Activated CD4-positive, alpha-beta memory T cell treated with anti-CD3 and anti-CD28 coated beads for 36 hours (primary cell): ENCODE data around the gene UBE2E2. TPM values are rescaled to one million over a fixed set of nuclear protein-coding genes. Genes with fewer than 3 reads are reported as not detected.
"Not testable (repeated sequence)": the region's sequence is repeated elsewhere in the genome, so short reads cannot be mapped to it uniquely, and the experiment has no call there.

Experiments
- CTCF ChIA-PET: fragments of 350-600 bp; sonication (Branson Sonifier 250); formaldehyde crosslinking; loops from one replicate; lab custom pipeline; 2021; ENCODE audit warnings: antibody characterized with exemption, inconsistent platforms; lab: Charles Lee
- POLR2A ChIA-PET: fragments of 350-600 bp; sonication (Branson Sonifier 250); formaldehyde crosslinking; loops from one replicate; lab custom pipeline; 2021; ENCODE audit warnings: antibody characterized with exemption; lab: Charles Lee
- DNase-seq: peaks from one replicate; pipeline ENCODE4 v3.0.0-alpha.2; 2020
- H3K27ac Mint-ChIP-seq: one replicate; pipeline ENCODE4 v1.8.0; 2021; ENCODE audit warnings: mixed read lengths
- H3K27me3 Mint-ChIP-seq: one replicate; pipeline ENCODE4 v1.8.0; 2021; ENCODE audit warnings: mixed read lengths
- H3K36me3 Mint-ChIP-seq: one replicate; pipeline ENCODE4 v1.8.0; 2021; ENCODE audit warnings: mixed read lengths
- H3K4me1 Mint-ChIP-seq: one replicate; pipeline ENCODE4 v1.8.0; 2021; ENCODE audit warnings: low read depth, mixed read lengths
- H3K4me3 Mint-ChIP-seq: one replicate; pipeline ENCODE4 v1.8.0; 2021; ENCODE audit warnings: mild to moderate bottlenecking, mixed read lengths
- H3K9me3 Mint-ChIP-seq: one replicate; pipeline ENCODE4 v1.8.0; 2021; ENCODE audit warnings: mixed read lengths
- intact Hi-C: fragments of 100-400 bp; cut with micrococcal nuclease; formaldehyde crosslinking; loops from one replicate; pipeline ENCODE4 v1.15.1; 2023
- total RNA-seq, 2 experiments: library from RNA; stranded (reverse); gene quantifications; one replicate each; pipeline ENCODE4 v1.2.3, GENCODE V29; 2021

UBE2E2 gene
- total RNA-seq, 2 experiments from 2014 or later: 2.0 to 4.2 TPM

- intact Hi-C loops: no loop called here
Measured at GRCh38 chr3:23607184-23607847, 404.2 kb downstream of the UBE2E2 start.

GRCh38 chr3:23608650-23609049 is 405.5 kb downstream of the UBE2E2 start:
- POLR2A ChIA-PET: no interaction called here
- intact Hi-C loops: no loop called here
- Mint-ChIP-seq H3K4me1 (no peaks in the 10 kb centered on the region), H3K36me3 (no peaks in the 10 kb centered on the region), H3K4me3 (no peak overlapping the region), H3K9me3 (no peaks in the 10 kb centered on the region), H3K27me3 (no peaks in the 10 kb centered on the region), H3K27ac (no peak overlapping the region)
- no peak for DNase-seq
- CTCF ChIA-PET: no interaction called here

More at GRCh38 chr3:23607184-23607847, 404.2 kb downstream of the UBE2E2 start:
- Mint-ChIP-seq H3K27ac (no peak overlapping the region), H3K4me1 (no peaks in the 10 kb centered on the region), H3K36me3 (no peaks in the 10 kb centered on the region), H3K4me3 (no peak overlapping the region), H3K27me3 (no peaks in the 10 kb centered on the region), H3K9me3 (no peaks in the 10 kb centered on the region)
- ChIA-PET POLR2A (no interaction called here), CTCF (no interaction called here)
- DNase-seq: no peak

GRCh38 chr3:23611737-23612295 is 408.7 kb downstream of the UBE2E2 start:
- Mint-ChIP-seq H3K27me3 (no peaks in the 10 kb centered on the region), H3K27ac (no peak overlapping the region), H3K4me3 (no peak overlapping the region), H3K9me3 (no peaks in the 10 kb centered on the region), H3K36me3 (no peaks in the 10 kb centered on the region), H3K4me1 (no peaks in the 10 kb centered on the region)
- CTCF ChIA-PET: no interaction called here
- POLR2A ChIA-PET: no interaction called here
- intact Hi-C loops: no loop called here
- DNase-seq: no peak

GRCh38 chr3:23612296-23612891 is 409.3 kb downstream of the UBE2E2 start:
- ChIA-PET POLR2A (no interaction called here), CTCF (no interaction called here)
- DNase-seq: no peak
- H3K4me3 Mint-ChIP-seq: no peak overlapping the region
- intact Hi-C loops: no loop called here
- H3K9me3 Mint-ChIP-seq: no peaks in the 10 kb centered on the region
- H3K4me1 Mint-ChIP-seq: peaks cover 5% of the 10 kb centered on the region
- no peaks in the 10 kb centered on the region for H3K27me3 Mint-ChIP-seq
- H3K36me3 Mint-ChIP-seq: no peaks in the 10 kb centered on the region
- H3K27ac Mint-ChIP-seq: no peak overlapping the region

- Mint-ChIP-seq H3K27ac (no peak overlapping the region), H3K4me3 (no peak overlapping the region), H3K9me3 (peaks cover 11% of the 10 kb centered on the region), H3K36me3 (no peaks in the 10 kb centered on the region), H3K4me1 (peaks cover 5% of the 10 kb centered on the region), H3K27me3 (no peaks in the 10 kb centered on the region)
- intact Hi-C loops: no loop called here
- CTCF ChIA-PET: interaction anchor here (0.6 to 0.7 kb wide), 2 partner anchors 282 to 469 kb away, joined by 4 read pairs; no protein-coding TSS in a partner anchor
- POLR2A ChIA-PET: interaction anchor here (0.6 kb wide), 1 partner anchor 18 kb away, joined by 4 read pairs; no protein-coding TSS in a partner anchor
- DNase-seq: no peak
Measured at GRCh38 chr3:23615068-23615467, 411.9 kb downstream of the UBE2E2 start.

GRCh38 chr3:23618475-23618874 is 415.3 kb downstream of the UBE2E2 start:
- not testable (repeated sequence) for H3K36me3 Mint-ChIP-seq

GRCh38 chr3:23619705-23620637 is 416.8 kb downstream of the UBE2E2 start:
- no peak overlapping the region for H3K4me3 Mint-ChIP-seq
- ChIA-PET POLR2A (no interaction called here), CTCF (no interaction called here)
- H3K27ac Mint-ChIP-seq: no peak overlapping the region
- DNase-seq: no peak
- peaks cover 28% of the 10 kb centered on the region for H3K9me3 Mint-ChIP-seq
- H3K36me3 Mint-ChIP-seq: no peaks in the 10 kb centered on the region
- intact Hi-C loops: no loop called here
- H3K4me1 Mint-ChIP-seq: peaks cover 5% of the 10 kb centered on the region
- H3K27me3 Mint-ChIP-seq: peaks cover 1% of the 10 kb centered on the region

More at GRCh38 chr3:23618475-23618874, 415.3 kb downstream of the UBE2E2 start:
- DNase-seq, H3K4me1 Mint-ChIP-seq, H3K4me3 Mint-ChIP-seq, intact Hi-C loops, H3K27ac Mint-ChIP-seq, H3K27me3 Mint-ChIP-seq, POLR2A ChIA-PET, CTCF ChIA-PET: not testable (repeated sequence)
- peaks cover 19% of the 10 kb centered on the region for H3K9me3 Mint-ChIP-seq

GRCh38 chr3:23620638-23621015 is 417.5 kb downstream of the UBE2E2 start:
- intact Hi-C loops: no loop called here
- Mint-ChIP-seq H3K4me1 (peaks cover 5% of the 10 kb centered on the region), H3K36me3 (no peaks in the 10 kb centered on the region), H3K27me3 (peaks cover 1% of the 10 kb centered on the region), H3K4me3 (no peak overlapping the region), H3K27ac (no peak overlapping the region), H3K9me3 (peaks cover 31% of the 10 kb centered on the region)
- ChIA-PET CTCF (no interaction called here), POLR2A (no interaction called here)
- no peak for DNase-seq

- CTCF ChIA-PET: no interaction called here
- no peak for DNase-seq
- peaks cover 3% of the 10 kb centered on the region for H3K27me3 Mint-ChIP-seq
- no peak overlapping the region for H3K4me3 Mint-ChIP-seq
- H3K27ac Mint-ChIP-seq: no peak overlapping the region
- peaks cover 20% of the 10 kb centered on the region for H3K9me3 Mint-ChIP-seq
- H3K4me1 Mint-ChIP-seq: no peaks in the 10 kb centered on the region
- POLR2A ChIA-PET: no interaction called here
- intact Hi-C loops: no loop called here
- H3K36me3 Mint-ChIP-seq: no peaks in the 10 kb centered on the region
Measured at GRCh38 chr3:23623844-23624243, 420.7 kb downstream of the UBE2E2 start.

GRCh38 chr3:23624305-23624704 is 421.2 kb downstream of the UBE2E2 start:
- DNase-seq: no peak
- ChIA-PET POLR2A (no interaction called here), CTCF (no interaction called here)
- Mint-ChIP-seq H3K4me3 (no peak overlapping the region), H3K4me1 (no peaks in the 10 kb centered on the region), H3K36me3 (no peaks in the 10 kb centered on the region), H3K27ac (no peak overlapping the region), H3K9me3 (peaks cover 20% of the 10 kb centered on the region), H3K27me3 (peaks cover 4% of the 10 kb centered on the region)
- intact Hi-C loops: no loop called here

GRCh38 chr3:23626442-23626841 is 423.3 kb downstream of the UBE2E2 start:
- Mint-ChIP-seq H3K27ac (no peak overlapping the region), H3K9me3 (peaks cover 20% of the 10 kb centered on the region), H3K4me3 (no peak overlapping the region), H3K4me1 (no peaks in the 10 kb centered on the region), H3K27me3 (peaks cover 4% of the 10 kb centered on the region), H3K36me3 (no peaks in the 10 kb centered on the region)
- DNase-seq: no peak
- POLR2A ChIA-PET: no interaction called here
- intact Hi-C loops: no loop called here
- CTCF ChIA-PET: no interaction called here
